HG02840 (cell line): ENCODE measurements around the gene NOL4L.

ENCODE experiments used
- ATAC-seq: cut with Tn5 transposase; IDR thresholded peaks from one replicate; pipeline ENCODE4 v1.9.1; 2021; ENCODE audit warnings: mild to moderate bottlenecking, moderate library complexity, moderate number of reproducible peaks; ENCODE audit not compliant: unreplicated experiment, low FRiP score

The NOL4L gene

GRCh38 chr20:32488066-32488838 lies 96.9 kb downstream of the NOL4L start:
- no peak for ATAC-seq

DNA sequence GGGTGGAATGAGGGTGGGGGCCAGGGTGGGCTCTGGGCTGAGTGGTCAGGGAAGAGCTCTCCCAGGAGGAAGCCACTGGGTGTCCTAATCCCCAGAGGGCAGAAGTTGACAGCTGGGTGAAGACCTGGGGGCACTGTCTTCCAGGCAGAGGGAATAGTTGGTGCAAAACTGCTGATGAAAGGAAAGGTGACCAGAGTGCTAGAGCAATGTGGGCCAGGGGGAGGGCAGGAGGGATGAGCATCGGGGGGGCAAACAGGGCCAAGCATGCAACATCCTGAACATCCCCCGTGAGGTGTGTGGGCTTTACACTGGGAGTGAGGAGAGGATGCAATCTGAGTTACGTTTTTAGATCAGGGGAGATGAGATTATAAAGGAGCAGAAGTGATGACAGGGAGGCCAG lies 97.8 kb downstream of the NOL4L start:
- ATAC-seq = no peak

DNA sequence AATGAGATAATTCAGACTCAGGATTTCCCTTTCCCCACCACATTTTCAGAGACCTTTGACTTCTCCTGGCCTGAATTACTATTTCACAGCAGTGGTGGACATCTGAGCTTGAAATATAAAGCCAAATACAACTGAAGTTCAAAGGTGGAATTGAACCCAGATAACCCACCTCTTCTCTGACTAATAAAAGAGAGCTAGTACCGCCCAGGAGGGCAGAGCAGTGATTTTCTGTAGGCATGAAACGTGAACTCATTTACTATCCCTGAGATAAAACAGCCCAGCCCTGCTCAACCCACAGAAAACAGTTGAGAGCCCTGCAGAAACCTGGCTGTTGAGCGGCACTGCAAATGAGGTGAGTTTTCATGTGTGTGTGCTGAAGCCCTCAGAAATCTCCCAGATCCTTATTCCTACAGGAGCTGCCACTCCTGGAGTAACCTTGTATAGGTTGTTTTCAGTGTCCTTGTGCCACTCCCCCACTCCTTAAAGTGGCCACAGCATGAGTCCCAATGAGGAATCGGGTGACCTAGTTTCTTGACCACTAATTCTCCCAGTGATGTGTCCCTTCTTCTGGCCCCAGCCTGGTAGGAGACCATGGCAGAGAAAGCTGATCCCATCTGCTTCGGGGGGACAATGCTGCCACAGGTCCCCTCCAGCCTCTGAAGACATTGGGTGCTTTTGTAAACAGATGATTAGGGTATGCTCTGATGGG lies 99.2 kb downstream of the NOL4L start:
- no peak for ATAC-seq

DNA sequence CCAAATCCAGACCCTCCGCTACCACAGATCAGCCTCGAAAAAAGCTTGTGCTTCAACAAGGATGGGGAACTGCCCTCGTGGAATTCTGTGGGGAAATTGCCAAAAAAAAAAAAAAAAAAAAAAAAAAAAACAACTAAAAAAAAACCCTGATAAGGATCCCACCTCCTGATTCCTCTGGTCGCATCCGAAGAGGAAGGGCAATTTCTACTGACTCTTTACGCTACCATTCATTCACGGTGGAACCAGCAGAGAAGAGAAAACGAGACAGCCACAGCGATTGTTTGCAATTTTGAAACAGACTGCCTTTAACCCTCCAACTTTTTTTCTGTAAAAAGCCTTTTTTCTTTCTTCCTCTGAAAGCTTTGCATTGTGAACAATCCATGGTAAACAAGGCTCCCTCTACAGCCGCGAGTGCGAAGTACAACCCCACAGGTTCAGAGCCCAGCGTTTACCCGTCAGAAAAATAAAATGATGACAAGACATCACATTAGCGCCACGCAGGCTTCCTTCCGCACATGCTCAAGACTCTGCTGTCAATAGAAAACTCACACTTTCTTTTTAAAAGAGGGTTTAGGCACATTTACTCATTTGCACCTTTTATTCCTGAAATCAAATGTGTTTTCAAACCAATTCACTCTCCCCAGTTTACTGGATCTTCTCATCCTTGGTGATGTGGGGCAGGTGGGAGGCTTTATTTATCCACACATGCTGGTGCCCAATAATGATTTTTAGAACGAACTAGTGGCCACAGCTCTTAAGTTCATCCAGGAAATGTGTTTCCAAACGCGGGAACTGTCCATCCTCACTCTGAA lies 100.0 kb downstream of the NOL4L start:
- ATAC-seq = no peak

- no peak for ATAC-seq
Observed at GRCh38 chr20:32484225-32484957, 100.7 kb downstream of the NOL4L start.

DNA sequence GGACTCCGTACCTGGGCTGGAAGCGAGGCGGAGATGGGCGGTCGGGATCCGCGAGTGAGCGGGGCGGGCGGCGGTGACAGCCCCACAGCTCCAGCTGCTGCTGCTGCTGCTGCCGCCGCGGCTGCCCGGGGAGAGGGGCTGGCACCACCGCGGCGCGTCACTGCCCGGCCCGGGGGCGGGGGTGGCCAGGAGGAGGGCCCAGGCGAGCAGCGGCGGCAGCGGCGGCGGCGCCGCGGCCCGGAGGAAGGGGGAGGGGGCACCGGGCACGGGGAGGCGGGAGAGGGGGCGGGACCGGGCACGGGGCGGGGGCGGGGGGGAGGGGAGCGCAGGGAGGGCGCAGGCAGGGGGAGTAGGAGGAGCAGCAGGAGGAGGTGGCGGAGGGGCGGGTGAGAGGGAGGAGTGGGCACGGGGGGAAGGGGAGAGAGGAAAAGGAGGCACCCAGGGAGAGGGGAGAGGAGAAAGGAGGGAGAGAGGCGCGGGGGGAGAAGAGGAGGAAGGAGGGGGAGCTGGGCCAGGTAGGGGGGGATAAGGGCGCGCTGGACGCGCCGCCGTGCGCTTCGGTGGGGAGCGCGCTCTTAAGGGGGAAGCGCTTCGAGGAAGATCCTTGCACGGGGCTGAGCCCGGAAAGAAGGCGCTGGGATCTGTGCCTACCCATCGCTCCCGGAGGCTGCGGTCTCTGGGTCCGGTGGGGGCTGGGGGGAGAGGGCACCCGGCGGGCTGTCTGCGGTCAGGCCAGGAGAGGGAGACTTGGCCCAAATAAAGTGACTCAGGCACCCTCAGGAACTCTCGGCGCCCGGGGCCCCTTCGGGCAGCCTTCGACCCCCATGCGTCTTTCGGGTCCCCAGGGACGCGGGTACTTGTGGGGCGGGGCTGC lies 101.5 kb downstream of the NOL4L start:
- ATAC-seq = no peak

DNA sequence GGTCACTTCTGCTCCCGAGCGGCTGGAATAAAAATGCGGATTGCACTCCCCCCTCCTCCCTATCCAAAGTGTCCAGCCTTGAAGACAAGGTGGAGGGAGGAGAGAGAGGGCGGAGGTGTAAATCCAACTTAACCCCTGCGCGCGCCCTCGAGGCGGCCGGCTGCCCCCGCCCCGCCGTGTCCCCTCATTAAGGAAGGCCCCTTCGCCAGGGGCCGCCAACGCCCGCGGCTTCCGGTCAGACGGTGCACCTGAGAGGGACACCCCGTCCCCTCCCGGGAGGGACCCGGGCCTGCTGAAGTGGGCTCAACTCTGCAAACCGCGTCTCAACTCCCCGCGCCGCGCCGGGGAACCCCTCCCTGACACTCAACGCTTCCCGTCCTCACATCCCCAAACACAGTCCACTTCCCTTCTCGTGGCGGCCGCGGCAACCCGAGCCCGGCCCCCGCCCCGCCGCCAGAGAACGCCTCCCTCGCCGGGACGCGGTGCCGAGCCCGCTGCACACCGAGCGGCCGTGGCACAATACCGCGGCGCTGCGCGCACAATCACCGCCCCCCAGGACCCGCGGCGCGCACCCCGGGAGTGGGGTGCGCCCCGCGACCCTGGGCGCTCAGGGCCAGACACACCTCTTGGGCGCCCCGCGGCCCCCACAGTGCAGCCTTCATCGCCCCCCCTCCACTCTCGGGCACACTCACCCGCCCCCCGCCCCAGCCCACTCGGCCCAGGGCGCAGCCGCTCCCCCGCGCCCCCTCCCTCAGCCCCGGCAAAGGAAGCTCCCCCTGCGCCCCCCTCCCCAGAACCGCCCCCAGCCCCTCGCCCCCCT lies 102.5 kb downstream of the NOL4L start:
- ATAC-seq = no peak

DNA sequence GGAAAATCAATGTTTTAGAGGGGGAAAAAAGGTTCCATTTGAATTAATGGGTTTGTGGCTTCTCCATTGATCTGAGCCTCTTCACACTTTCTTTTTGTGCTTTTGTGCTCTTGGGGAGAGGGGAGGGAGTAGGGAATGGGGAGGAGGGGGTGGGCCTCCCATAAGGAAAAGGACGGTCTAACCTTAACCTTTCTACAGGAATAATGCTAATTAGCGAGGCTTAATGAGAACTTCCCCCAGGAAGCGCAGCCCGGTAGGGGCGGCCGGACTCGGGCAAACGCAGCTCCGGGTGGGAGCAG lies 103.0 kb downstream of the NOL4L start:
- no peak for ATAC-seq

- no peak for ATAC-seq
Observed at GRCh38 chr20:32481311-32482142, 103.6 kb downstream of the NOL4L start.

- ATAC-seq = no peak
Observed at GRCh38 chr20:32480371-32481241, 104.5 kb downstream of the NOL4L start.

GRCh38 chr20:32479697-32480171 lies 105.4 kb downstream of the NOL4L start:
- no peak for ATAC-seq

- no peak for ATAC-seq
Observed at GRCh38 chr20:32479012-32479411, 106.1 kb downstream of the NOL4L start.

- no peak for ATAC-seq
Observed at GRCh38 chr20:32478576-32478975, 106.6 kb downstream of the NOL4L start.

DNA sequence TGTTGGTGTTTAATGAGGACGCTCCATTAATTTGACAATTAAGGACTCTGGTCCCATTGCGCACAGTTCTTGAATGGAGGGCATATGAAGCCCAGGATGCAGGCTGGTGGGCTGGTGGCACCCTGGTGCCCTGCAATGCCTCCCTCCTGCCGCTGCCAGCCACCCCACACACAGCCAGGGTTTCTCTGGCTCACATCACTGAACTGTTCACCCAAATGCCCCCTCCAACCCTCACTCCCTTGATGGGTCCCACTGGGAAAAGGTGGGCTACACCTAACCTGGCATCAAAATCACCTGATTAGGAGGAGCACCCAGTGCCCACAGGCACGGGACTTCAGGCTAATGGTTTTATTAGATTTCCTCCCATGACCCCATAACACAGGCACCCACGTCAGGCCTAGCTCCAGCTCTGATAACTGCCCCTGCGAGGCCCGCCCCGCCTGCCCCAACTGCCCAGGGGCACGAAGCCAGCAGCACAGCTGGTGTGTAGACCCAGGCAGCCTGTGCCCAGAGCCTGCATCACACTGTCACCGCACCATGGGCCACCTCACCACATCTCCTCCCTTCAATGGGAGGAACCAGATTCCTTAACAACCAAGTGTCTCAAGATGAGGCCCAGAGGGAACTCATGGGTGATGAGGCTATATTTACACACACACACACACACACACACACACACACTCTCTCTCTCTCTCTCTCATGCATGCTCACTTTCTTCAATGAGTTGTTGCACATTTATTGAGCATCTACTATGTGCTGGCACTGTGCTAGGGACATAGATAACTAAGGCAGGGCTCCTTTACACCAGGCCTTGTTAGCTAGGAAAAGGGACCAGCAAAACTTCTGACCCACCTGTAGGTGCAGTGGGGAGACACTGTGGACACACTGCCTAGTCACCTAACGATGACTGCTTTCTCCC lies 107.3 kb downstream of the NOL4L start:
- ATAC-seq = no peak

DNA sequence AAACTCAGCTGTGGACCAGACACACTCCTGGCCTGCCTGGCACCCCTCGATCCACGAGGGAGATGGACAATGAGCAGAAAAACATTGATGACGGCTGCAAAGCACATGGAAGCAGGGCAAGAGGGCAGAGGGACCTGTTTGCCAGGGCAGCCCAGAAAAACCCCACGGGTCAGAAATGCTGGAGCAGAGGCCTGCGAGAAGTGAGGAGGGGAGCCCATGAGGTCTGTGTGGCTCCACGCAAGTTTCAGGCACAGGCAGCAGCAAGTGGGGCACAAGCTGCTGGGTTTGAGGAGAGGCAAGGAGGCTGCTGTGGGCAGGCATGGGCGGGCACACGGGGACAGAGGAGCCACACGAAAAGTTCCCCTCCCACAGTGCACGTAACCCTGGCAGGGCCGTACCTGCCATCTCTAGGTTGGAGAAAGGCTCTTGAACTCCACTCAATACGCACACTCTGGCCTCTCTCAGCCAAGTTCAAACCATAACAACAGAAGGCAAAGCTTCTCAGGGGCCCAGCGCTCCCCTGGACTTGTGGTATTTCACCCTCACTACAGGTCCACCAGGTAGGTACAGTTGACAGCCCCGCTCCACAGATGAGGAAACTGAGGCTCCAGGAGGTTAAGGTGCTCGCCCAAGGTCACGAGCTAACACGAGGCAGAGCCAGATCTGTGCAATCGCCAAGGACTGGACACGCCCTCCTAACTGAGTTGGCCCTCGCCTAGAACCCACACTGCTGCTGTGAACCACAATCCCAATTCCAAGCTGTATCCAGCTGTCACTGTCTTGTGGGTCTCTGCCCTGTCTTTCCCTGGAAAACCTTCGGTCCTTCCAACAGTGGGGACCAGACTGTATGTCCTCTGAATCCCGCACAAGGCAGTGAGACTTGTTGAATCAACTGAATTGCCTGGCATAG lies 108.2 kb downstream of the NOL4L start:
- ATAC-seq = no peak
